Mammary epithelial cell (primary cell): ENCODE measurements around the gene SMTNL2.

Experiments used
- EZH2 ChIP-seq: IDR thresholded peaks from 2 replicates; pipeline ENCODE4 v1.6.1; 2012; ENCODE audit warnings: low read length, inconsistent platforms, borderline replicate concordance
- TF ChIP-seq, protein P1 (sequence below), 2 donors: IDR thresholded peaks in 1 of 2; conservative IDR thresholded peaks in 1 of 2; 2 replicates each; pipeline ENCODE4 v1.5.1; 2011 to 2012; ENCODE audit warnings: inconsistent platforms in 2 of 2, low read length in 2 of 2, mild to moderate bottlenecking in 2 of 2, control low read depth in 1 of 2, low read depth in 1 of 2; ENCODE audit not compliant: insufficient read depth in 1 of 2; ENCODE audit errors: extremely low read depth in 1 of 2

DNA sequence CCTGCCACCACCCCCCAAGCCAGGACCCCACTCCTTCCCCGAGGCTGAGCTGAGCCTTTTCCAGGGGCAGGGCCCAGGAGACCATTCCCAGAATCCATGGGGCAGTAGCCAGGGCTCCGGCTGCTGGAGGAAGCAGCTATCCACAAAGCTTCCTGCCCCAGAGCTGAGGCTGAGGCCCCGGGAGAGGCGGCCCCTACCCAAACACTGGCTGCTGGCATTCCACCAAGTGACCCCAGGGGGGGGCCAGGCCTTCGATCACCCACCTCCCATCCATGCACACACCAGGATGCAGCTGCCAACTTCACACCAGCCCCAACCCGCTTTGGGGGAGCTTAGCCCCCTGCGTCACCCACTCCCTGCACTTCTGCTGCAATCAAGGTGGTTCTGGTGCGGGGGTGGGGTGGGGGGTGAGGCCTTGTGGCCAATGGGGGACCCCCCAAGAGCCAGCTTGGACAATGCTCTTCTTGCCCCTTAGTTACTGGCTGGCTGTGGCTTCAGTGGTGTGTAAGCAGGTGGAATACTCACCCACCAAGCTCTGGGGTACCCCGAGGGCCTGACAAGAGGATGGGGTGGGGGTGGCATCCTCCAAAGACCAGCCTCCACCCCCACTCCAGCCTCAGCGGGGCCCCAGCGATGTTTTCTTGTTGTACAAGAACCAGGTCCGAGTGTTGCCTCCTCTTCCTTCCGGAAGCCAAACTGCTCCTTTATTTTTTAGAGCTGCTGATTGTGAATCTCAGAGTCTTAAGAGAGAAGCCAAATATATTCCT is 45.9 kb upstream of the SMTNL2 start:
- TF ChIP-seq, protein P1, sequence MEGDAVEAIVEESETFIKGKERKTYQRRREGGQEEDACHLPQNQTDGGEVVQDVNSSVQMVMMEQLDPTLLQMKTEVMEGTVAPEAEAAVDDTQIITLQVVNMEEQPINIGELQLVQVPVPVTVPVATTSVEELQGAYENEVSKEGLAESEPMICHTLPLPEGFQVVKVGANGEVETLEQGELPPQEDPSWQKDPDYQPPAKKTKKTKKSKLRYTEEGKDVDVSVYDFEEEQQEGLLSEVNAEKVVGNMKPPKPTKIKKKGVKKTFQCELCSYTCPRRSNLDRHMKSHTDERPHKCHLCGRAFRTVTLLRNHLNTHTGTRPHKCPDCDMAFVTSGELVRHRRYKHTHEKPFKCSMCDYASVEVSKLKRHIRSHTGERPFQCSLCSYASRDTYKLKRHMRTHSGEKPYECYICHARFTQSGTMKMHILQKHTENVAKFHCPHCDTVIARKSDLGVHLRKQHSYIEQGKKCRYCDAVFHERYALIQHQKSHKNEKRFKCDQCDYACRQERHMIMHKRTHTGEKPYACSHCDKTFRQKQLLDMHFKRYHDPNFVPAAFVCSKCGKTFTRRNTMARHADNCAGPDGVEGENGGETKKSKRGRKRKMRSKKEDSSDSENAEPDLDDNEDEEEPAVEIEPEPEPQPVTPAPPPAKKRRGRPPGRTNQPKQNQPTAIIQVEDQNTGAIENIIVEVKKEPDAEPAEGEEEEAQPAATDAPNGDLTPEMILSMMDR (conservative IDR thresholded peaks at IDR 0.05 in 1 of 2, IDR thresholded peaks at IDR 0.05 in 1 of 2; ENCODE audit: extremely low read depth in 1 of 2, insufficient read depth in 1 of 2, low read depth in 1 of 2, low read length in 2 of 2): no peak
- TF ChIP-seq EZH2: no peak
